Retinal pigment epithelial cell (primary cell): ENCODE data around the gene SLC43A1.

Experiments
- DNase-seq: peaks from one replicate; pipeline ENCODE4 v3.0.0-alpha.2; 2010; ENCODE audit warnings: low read depth
- H3K4me3 ChIP-seq: 2 replicates; pipeline ENCODE4 v1.5.1; 2011; ENCODE audit warnings: mild to moderate bottlenecking, low read length, control low read depth, moderate library complexity
- CTCF ChIP-seq: conservative IDR thresholded peaks from 2 replicates; pipeline ENCODE4 v1.5.1; 2011; ENCODE audit warnings: low read depth, low read length, control low read depth, inconsistent platforms

The SLC43A1 gene

GRCh38 chr11:57460022-57460757, 55.3 kb downstream of the SLC43A1 start, which contains the start of gene RTN4RL2:
RTN4RL2 (plus strand) TSS chr11:57460528; CDS start chr11:57460866, 338 bp downstream.
- H3K4me3 ChIP-seq, result peak within 1 kb of the TSS; percentile 17
- TF ChIP-seq CTCF, result peak; percentile 38
- no peak for DNase-seq

GRCh38 chr11:57459164-57460021, 56.1 kb downstream of the SLC43A1 start:
- DNase-seq, result no peak
- TF ChIP-seq CTCF, result no peak
- H3K4me3 ChIP-seq, result no peak overlapping the region

GRCh38 chr11:57458410-57459163, 56.9 kb downstream of the SLC43A1 start:
- no peak overlapping the region for H3K4me3 ChIP-seq
- no peak for DNase-seq
- peak; percentile 76 for TF ChIP-seq CTCF

GRCh38 chr11:57458060-57458409, 57.5 kb downstream of the SLC43A1 start:
- no peak overlapping the region for H3K4me3 ChIP-seq
- TF ChIP-seq CTCF, result no peak
- DNase-seq, result no peak

- no peak for TF ChIP-seq CTCF
- no peak overlapping the region for H3K4me3 ChIP-seq
- DNase-seq, result no peak
These were observed 57.9 kb downstream of the SLC43A1 start for GRCh38 chr11:57457643-57458023.

- DNase-seq, result no peak
- peak; percentile 98 for TF ChIP-seq CTCF
- H3K4me3 ChIP-seq, result no peak overlapping the region
These were observed 58.4 kb downstream of the SLC43A1 start for GRCh38 chr11:57456960-57457642.
